ENCODE measurements around the gene FBRSL1.
"Not testable (repeated sequence)": the region's sequence is repeated elsewhere in the genome, so short reads cannot be mapped to it uniquely, and the experiment has no call there.

Gene FBRSL1

GRCh38 chr12:132489602-132490266 lies at the start of gene FBRSL1:
Gene FBRSL1 (plus strand): TSS chr12:132490151.
- peak; percentile 86 for DNase-seq

DNA sequence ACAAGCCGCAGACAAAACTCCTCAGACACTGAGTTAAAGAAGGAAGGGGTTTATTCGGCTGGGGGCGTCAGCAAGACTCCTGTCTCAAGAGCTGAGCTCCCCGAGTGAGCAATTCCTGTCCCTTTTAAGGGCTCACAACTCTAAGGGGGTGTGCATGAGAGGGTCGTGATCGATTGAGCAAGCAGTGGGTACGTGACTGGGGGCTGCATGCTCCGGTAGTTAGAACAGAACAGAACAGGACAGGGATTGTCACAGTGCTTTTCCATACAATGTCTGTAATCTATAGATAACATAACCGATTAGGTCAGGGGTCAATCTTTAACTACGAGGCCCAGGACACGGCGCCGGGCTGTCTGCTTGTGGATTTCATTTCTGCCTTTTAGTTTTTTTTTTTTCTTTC lies 49.5 kb upstream of the FBRSL1 start:
- DNase-seq: not testable (repeated sequence)

DNA sequence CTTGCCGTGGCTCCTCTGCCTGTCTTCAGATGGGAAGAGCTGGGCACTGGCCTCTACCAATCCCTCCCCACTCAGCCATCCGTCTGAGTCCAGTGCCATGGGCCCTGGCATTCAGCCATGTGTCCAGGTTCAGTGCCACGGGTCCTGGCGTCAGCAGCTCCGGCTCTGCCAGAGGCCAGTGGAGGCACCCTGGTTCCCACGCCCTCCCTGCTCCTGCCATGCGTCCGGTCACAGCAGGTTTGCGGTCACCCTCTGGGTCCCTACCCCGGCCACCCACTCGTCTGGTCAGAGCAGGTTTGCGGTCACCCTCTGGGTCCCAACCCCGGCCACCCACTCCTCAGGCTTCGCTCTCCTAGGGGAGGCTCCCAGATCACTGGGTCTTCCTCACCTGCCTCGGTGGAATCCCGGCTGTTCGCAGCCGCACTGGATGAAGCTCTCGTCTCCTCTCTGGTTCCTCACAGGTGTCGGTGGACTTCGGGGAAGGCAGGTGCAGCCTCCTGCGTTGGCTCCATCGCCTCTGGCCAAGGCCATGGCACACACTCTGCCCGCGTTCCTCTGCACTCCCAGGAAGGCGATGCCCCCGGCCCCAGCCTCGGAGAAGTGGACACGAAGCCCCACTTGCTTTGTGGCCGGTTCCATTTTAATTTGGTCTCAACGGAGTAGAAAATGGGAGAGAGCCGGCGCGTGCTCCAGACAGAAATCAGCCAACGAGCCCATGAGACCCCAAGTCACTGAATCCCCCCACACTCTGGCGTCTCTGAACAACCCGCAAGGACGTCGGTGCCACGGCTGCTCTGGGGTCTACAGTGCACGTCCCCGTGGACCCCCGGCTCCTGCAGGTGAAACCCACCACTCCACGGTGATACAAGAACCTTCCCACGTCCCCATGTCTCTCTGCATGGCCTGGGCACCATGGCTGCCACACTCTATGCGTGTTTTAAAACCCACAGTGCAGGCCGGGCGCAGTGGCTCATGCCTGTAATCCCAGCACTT lies 47.8 kb upstream of the FBRSL1 start:
- no peak for DNase-seq

DNA sequence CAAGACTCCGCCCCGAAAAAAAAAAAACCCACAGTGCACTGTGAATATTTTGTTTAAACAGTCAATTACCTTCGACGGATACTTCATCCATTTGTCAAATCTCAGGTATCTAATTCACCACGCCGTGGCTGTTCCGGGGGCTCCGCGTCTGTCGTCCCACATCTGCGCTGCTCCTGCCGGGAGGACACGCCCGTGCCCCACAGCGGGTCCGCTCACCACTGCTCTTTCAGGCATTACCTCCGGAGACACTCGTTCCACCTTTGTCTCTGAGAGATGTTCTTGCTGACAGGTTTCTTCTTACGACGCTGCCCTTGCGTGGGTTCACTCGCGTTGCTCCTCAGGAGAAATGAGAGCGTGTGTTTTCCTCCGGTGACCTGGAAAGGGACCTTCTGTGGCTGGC lies 46.9 kb upstream of the FBRSL1 start:
- DNase-seq: no peak

- no peak for DNase-seq
Observed at GRCh38 chr12:132444283-132444682, 45.7 kb upstream of the FBRSL1 start.

DNA sequence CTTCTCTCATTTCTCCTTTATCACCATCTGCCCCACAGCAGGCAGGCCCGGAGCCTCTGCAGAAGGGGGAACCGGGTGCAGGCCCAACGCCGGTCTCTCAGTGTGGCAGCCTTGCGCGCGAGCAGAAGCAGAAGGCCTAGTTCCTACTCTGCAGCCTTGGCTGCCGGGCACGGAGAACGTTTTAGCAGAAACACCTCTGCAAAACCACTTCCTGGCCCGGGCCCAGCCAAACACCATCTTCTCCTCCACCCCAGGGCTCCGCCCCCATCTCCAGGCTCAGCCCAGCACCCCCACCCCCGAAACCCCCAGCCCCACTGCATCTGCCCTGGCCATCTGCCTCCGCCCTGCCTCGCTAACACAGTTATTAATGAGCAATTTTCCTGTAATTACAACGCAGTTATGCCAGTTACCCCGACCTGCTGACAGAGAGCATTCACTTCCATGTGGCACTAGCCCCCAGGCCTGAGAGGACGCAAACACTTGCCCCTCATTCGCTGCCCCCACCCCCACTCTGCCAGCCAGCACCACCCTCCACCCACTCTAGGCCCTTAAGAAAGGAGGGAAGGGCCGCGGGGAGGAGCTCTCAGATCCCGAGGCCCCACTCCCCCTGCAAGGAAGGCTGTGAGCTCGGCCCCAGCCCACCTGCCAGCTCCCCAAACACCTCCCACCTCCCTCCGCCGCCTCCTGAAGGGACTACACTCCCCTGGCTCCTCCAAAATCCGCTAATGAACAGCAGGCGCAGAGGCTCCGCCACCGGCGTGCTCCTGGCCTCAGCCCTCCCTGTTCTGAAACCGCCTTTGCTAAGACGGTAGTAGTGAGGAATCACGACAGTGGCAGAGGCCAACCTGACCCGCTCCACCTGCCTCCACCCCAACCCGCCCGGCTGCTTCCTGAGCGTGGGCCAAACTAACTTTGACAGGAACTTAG lies 44.7 kb upstream of the FBRSL1 start:
- peak; percentile 90 for DNase-seq

DNA sequence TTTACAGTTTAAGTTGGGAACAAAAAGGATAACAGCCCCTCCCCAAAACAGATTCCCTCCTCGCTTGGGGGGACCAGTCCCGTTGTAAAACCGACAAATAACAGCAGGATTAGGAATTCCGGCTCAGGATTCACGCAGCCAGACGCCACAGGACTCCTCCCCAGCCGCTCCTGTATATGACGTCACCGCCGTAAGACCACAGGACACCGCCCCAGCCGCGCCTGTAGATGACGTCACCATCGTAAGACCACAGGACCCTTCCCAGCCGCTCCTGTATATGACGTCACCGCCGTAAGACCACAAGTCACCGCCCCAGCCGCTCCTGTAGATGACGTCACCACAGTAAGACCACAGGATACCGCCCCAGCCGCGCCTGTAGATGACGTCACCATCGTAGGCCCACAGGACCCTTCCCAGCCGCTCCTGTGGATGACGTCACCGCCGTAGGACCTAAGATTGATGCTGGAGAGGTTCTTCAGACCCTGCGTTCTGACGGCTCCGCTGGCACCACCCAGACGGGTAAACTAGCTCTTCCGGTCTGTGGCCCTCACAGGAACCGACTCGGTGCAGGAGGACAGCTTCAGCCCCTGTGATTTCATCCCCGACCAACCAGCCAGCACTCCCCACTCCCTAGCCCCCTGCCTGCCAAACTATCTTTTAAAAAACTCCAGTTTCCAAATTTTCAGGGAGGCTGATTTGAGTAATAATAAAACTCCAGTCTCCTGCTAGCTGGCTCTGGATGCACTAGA lies 43.9 kb upstream of the FBRSL1 start:
- DNase-seq: peak; percentile 93

DNA sequence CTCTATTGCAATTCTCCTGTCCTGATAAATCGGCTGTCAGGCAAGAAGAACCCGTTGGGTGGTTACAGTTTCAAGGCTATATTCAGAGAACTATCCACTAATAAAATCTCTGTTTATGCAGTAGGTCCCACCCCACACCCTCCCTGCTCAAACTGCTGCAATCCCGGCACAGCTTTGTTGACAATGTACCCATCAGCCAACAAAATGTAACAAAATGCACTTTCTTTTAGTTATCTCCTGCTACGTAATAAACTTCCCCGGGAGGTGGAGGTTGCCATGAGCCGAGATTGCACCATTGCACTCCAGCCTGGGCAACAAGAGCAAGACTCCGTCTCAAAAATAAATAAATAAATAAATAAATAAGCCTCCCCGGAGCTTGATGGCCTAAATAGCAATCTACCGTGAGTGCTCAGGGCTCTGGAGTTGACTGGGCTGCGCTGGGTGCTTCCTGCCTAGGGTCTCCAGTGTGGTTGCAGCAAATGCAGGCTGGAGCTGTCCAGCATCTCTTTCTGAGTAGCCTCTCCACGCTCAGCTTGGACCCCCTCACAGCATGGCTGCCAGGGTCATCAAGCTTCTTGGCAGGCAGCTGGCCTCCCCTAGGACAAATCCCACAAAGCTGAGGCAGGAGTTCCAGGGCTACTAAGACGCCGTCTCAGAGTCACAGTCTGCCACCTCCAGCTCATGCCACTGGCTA lies 43.2 kb upstream of the FBRSL1 start:
- no peak for DNase-seq

DNA sequence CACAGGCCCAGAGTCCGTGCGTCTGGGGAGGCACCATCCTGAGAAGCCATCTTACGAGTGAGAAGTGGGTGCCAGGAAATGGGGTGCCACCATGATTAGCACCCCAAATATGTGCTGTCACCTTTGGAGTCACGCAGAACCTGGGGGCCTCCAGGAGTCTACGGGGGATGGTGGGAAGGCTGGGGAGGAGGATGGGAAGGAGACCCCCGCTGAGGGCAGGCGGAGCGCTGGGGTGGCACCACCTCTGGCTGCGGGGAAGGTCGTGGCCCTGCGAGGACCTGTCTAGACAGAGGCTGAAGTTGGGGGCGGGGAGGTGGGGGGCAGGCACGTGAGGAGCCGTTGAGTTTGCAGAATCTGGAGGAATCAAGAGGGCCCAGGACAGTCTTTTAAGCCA lies 42.6 kb upstream of the FBRSL1 start:
- DNase-seq: no peak

GRCh38 chr12:132447731-132448462 lies 42.1 kb upstream of the FBRSL1 start:
- no peak for DNase-seq

DNA sequence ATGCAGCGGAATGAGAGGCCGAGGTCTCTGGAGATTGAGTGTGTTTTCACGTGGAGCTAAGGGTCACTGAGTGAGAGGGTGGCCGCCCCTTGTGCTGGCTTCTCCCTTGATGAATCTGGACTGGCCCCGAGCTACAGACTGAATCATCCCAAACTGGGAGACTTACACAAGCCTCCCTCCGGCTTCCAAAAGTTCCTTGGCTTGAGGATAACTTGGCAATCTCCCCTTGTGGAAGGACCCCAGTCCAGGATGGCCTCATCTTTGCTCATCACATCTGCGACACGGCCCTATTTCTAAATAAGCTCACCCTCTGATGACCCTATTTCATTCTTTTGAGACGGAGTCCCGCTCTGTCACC lies 41.5 kb upstream of the FBRSL1 start:
- DNase-seq: no peak

- no peak for DNase-seq
Observed at GRCh38 chr12:132449565-132450417, 40.2 kb upstream of the FBRSL1 start.

DNA sequence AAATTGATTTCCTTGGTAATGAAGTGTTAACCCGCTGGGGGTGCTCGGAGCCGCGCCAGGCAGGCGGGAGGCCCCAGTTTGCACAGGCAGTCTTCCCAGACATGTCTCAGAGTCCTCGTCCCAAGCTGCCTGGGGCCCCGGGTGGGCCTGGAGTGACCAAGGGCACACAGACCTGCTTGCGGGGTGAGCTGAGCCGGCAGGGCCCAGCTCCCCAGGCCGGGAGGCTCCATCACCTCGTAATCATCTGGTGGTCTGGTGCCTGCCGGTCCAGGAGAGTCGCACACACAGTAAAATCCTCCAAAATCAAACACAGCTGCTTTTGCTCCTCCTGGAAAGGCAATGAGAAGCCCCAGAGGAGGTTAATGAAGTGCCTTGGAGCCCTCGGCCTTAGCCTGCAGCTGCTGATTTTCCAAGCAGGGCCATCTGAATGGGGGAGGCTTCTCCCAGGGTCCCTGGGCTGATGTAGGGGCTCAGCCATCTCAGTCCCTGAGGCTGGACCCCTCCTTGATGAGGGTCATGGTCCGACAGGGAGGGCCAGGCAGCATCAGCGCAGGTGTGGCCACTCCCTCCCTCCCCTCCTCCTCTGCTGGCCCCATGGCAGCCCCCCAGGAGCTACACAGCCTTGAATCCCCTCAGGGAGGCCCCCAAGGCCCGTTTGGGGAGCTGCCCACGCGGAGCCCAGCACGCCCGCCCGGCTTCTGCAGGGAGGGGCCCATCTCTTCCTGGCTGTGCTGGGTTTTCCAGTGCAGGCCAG lies 39.4 kb upstream of the FBRSL1 start:
- peak; percentile 8 for DNase-seq

GRCh38 chr12:132451172-132451835 lies 38.6 kb upstream of the FBRSL1 start:
- no peak for DNase-seq

GRCh38 chr12:132451836-132452195 lies 38.1 kb upstream of the FBRSL1 start:
- no peak for DNase-seq

- no peak for DNase-seq
Observed at GRCh38 chr12:132452596-132453350, 37.2 kb upstream of the FBRSL1 start.

DNA sequence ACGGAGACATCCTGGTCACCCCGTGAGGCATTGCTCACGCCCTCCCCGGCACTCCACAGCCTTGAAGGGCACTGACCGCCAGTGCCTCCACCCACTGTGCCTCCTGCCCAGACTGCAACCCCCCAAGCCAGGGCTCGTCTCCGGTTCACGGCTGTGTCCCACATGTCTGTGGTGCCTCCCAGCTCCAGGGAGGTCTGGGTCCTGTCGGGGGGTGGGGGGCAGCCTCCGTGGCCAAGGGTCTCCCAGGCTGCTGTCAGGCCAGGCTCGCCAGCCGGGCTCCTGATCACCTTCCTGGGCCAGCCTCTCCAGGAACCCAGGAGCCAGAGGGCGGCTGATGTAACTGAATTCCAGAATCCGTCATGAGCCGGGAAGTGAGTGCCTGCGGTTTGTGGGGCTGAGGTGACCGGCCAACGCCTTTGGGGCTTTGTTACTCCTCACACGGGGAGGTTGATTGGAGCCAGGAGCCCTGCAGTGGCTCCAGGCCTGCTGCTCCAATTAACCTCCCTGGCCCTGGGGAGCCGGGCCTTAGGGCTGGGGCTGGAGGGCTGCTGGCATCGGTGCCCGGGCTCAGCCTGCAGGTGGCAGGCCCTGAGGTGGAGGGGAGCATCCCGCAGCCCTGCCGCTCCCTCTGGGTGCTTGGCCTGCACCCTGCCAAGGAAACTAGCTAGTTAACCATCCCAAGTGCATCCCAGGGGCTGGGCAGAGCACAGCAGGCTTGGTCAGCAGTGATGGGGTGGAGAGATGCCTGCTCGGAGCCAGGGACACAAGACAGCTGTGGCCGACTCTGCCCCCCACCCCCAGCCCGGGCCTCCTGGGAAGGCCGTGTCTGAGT lies 36.4 kb upstream of the FBRSL1 start:
- DNase-seq: no peak
